SKM-1 treated with dmso at 0.1 percent for 144 hours (cell line): ENCODE data around the gene CSGALNACT2.
"Not testable (repeated sequence)": the region's sequence is repeated elsewhere in the genome, so short reads cannot be mapped to it uniquely, and the experiment has no call there.

Experiments used
- DNase-seq: peaks from one replicate; lab custom pipeline; 2025; ENCODE audit not compliant: unreplicated experiment; lab: John Stamatoyannopoulos, UW

Gene CSGALNACT2

GRCh38 chr10:43138021-43138756, at the start of gene CSGALNACT2:
Gene CSGALNACT2 (plus strand): TSS chr10:43138445. CDS start chr10:43155150, 16,705 bp downstream.
- DNase-seq, result peak; percentile 78

DNA sequence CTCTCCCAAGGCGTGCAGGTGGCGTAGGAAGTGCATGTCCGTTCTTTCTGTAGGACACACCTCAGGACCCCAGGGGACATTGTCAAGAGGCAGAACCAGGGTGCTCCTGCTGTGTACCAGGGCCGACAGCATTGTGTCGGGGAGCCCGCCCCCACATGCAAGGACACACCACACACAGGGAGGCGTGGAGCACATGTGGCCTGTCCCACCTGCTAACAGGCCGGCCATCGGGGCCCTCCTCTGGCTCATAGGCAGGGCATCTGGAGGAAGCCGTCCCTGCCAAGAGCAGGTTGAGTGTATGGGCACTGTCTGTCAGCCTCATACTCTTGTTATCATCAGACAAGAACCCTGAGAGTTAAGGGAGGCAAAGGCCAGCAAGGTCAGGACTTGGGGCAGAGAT, 48.7 kb upstream of the CSGALNACT2 start:
- no peak for DNase-seq

DNA sequence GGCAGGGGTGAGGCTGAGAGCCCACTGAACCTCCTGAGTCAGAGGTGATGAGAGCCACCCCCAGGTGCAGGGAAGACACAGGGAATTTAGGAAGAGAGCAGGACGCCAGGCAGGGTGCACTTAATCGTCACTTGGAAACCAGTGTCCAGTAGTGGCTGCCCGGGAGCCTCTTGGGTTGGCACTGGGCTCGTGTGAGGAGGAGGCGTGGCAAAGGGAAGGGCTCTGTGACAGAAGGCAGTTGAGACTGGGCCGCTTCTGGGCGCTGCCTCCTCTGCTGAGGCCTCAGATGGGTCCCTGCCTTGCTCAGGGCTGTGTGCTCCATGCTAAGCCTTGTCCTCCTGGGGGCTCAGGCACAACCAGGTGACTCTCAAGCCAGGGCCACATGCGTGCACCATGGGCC, 48.1 kb upstream of the CSGALNACT2 start:
- DNase-seq, result no peak

DNA sequence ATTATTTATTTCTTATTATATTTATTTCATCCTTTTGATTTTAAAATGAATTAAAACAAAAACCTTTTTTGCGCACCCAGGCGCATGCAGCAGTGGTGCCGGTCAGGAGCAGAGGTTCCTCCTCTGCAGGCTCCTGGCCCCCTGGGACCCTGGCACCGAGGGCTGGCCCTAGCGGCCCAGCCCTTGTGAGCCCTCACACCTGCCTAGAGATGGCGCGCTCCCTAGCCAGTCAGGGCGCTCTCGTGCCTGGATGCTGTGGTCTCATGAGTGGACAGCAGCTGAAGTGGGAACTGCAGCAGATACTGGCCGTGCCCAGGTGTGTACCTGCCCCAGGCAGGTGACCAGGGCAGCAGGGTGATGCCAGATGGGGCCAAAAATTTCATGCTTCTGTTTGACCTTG, 47.6 kb upstream of the CSGALNACT2 start:
- no peak for DNase-seq

DNA sequence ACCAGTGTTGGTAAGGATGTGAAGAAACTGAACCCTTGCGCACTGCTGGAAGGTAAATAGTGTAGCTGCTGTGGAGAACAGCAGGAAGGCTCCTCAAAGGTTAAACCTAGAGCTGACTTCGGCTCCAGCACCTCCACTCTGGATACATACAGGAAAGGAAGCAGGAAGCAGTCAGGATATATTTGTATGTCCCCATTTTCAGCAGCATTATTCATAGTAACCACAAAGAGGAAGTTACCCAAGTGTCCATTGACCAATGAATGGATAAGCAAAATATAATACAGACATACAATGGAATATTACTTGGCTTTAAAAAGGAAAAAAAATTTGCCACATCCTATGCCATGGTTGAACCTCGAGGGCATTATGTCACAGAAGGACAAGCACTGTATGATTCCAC, 46.4 kb upstream of the CSGALNACT2 start:
- peak; percentile 71 for DNase-seq

DNA sequence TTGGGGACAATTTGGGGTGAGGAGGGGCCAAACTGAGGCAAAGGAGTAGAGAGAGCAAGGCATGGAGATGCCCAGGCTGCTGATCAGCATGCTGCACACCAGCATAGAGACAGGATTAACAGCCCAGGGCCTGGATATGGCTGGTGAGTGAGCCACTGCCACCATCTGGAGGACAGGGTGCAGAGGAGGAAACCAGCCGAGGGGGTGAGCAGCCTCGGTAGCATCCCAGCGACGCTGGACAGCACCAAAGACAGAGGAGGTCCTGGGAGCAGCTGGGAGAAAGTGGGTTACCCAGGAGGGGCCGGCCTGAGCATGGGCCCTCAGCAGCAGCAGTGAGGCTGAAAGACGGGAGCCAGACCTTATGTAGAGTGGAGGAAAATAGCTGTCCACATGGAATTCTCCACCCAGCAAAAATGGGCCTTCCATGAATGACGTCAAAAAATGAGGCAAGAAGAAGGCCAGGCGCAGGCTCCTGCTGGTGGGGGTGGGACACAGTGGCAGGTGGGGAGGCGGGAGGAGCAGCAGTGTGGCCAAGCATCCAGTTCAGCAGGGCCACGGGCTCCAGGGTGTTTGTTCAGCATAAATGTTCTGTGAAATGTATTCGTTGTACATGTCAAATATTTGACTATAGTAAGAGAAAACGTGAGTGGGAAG, 44.7 kb upstream of the CSGALNACT2 start:
- no peak for DNase-seq

DNA sequence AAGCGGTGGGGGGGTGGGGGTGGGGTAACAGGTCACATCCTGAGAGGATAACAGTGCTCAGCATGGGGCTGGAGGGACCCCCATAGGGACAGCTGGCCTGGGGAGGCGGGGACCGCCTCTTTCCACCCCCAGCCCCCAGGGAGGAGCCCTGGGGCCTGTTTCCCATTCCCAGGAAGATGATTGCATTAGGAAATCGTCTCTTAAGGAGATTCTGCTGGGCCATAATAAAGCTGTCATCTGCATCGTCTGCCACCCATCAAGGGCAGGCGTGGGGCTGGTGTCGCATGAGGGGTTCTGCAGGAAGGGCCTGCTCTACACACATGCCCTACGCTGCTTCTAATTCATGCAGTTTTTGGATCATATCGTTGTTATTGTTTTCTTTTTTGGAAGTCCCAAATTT, 44.2 kb upstream of the CSGALNACT2 start:
- DNase-seq, result no peak

- DNase-seq, result not testable (repeated sequence)
Observed at GRCh38 chr10:43099339-43099738, 38.9 kb upstream of the CSGALNACT2 start.

- DNase-seq, result no peak
Observed at GRCh38 chr10:43099928-43100327, 38.3 kb upstream of the CSGALNACT2 start.

DNA sequence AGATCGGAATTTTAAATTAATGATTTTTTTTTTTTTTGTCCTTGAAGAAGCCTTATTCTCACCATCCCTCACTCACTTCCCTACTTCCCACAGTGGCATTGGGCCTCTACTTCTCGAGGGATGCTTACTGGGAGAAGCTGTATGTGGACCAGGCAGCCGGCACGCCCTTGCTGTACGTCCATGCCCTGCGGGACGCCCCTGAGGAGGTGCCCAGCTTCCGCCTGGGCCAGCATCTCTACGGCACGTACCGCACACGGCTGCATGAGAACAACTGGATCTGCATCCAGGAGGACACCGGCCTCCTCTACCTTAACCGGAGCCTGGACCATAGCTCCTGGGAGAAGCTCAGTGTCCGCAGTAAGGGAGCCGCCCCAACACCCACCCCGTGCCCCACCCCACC, 37.9 kb upstream of the CSGALNACT2 start:
- DNase-seq, result no peak

GRCh38 chr10:43102063-43102828, 36.0 kb upstream of the CSGALNACT2 start:
- DNase-seq, result no peak

GRCh38 chr10:43105102-43105955, 32.9 kb upstream of the CSGALNACT2 start:
- peak; percentile 42 for DNase-seq

- no peak for DNase-seq
Observed at GRCh38 chr10:43105956-43106229, 32.4 kb upstream of the CSGALNACT2 start.

- DNase-seq, result no peak
Observed at GRCh38 chr10:43106256-43107091, 31.8 kb upstream of the CSGALNACT2 start.

GRCh38 chr10:43108951-43109350, 29.3 kb upstream of the CSGALNACT2 start:
- no peak for DNase-seq

- DNase-seq, result no peak
Observed at GRCh38 chr10:43109671-43110249, 28.5 kb upstream of the CSGALNACT2 start.

GRCh38 chr10:43110338-43111071, 27.7 kb upstream of the CSGALNACT2 start:
- no peak for DNase-seq

DNA sequence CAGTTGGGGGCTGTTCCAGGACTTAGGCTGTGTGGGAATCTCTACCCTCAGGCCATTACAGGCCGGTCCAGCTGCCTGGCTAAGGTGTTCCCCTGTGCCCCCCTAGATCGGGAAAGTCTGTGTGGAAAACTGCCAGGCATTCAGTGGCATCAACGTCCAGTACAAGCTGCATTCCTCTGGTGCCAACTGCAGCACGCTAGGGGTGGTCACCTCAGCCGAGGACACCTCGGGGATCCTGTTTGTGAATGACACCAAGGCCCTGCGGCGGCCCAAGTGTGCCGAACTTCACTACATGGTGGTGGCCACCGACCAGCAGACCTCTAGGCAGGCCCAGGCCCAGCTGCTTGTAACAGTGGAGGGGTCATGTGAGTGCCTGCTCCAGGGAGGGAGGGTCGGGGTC, 27.1 kb upstream of the CSGALNACT2 start:
- DNase-seq, result no peak

- DNase-seq, result no peak
Observed at GRCh38 chr10:43111921-43112607, 26.2 kb upstream of the CSGALNACT2 start.
